Activated naive CD8-positive, alpha-beta T cell treated with anti-CD3 and anti-CD28 coated beads, Interleukin-2, amount 50 U/mL, for 16 hours (primary cell): ENCODE data around the gene FMN2.

Experiments used
- DNase-seq: peaks from one replicate; pipeline ENCODE4 v3.0.0-alpha.2; 2020; ENCODE audit warnings: low read depth, low spot score

The FMN2 gene

DNA sequence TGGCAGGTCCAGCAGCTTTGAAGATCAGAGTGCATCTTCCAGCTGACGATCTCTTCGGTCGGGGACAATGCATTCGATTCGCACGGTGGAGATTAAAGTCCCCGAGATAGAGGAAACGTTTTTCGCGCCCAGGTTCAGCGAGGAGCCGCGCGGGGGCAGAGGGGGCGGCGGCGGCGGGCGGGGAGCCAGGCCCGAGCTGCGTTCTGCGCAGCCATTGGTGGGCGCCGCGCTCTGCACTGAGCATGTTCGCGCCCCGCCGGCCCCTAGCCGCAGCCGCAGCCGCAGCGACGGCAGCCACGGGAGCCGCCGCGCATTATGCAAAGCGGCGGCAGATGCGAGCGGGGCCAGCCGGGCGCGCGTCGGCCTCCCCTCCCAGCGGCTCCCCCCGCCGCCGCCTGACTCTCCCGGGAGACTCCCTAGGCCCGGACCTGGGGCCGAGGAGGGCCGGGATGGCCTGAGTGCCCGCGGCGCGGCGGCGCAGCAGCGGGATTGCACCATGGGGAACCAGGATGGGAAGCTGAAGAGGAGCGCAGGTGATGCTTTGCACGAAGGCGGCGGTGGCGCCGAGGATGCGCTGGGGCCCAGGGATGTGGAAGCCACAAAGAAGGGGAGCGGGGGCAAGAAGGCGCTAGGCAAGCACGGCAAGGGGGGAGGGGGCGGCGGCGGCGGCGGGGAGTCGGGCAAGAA lies at the start of gene FMN2:
FMN2 (plus strand) TSS at position 270 of the 687 bp plus-strand sequence; CDS start at position 497, 227 bp downstream.
- DNase-seq: no peak

DNA sequence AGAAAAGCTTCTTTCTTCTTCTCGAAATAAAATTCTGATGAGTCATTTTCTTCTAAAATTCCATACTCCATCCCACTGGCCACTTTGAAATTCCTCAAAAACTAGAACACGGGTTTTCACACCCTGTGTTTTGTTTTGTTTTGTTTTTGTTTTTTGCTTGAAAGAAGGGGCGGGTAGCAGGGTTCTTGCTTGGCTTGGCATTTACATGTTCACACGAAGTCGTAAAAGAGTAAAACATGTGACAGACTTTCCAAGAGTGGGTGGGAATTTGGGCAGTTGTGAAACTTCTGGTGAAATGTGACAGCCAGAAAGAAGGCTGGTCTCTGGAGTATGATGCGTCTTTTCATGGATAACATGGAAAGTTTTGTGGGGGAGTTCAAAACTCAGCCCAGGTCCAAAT lies 47.1 kb upstream of the FMN2 start:
- DNase-seq: no peak

- DNase-seq: no peak
Observed at GRCh38 chr1:240046000-240046399, 45.7 kb upstream of the FMN2 start.

GRCh38 chr1:240054109-240054701 lies 37.5 kb upstream of the FMN2 start:
- no peak for DNase-seq

DNA sequence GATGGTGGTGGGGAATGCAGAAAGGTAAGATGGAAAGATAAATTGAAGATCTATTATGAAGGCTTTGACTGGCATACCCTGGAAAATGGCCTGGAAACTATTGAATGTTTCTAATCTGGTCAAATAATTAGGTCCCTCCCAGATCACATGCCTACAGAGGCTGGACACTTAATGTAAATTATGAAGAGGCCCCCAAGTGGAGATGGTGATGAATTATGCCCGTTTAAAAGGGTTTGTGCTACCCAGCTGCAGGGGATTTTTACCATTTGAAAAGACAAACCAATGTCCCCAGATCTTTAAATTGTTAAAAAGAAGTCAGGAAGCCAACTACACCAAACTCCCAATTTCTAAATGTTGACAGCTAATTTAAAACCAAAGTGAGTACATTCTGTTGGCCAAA lies 35.7 kb upstream of the FMN2 start:
- no peak for DNase-seq

- DNase-seq: no peak
Observed at GRCh38 chr1:240056350-240056749, 35.3 kb upstream of the FMN2 start.

DNA sequence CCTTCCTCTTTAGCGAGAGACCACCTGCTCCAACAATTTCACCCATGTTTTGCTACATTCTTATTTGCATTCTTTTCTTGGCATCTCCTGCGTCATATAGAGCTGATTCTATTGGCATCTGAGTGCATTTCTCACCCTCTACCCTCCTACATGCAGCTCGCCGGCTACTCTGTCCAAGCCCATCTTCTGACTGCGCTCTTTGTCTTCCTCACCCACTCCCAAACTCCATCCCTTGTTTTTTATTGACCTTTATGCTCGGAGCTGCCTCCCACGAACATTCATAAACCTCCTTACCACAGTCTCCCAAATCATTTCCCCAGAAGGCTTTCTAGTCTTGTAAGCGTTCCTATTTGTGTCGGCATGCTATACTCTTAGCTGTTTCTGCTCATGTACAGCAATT lies 33.6 kb upstream of the FMN2 start:
- no peak for DNase-seq

DNA sequence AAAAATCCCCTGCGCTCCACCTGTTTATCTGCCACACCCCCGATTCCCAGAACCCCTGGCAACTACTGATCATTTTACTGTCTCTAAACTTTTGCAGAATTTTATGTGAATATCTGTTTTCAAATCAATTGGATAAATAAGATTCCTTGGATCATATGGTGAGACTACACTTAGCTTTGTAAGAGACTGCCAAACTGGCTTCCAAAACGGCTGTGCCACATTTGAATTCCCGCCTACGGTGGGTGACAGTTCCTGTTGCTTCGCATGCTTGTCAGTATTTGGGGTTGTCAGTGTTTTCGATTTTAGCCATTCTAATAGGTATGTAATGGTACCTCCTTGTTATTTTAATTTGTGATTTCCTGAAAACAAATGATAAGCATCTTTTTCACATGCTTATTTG lies 22.7 kb upstream of the FMN2 start:
- no peak for DNase-seq

DNA sequence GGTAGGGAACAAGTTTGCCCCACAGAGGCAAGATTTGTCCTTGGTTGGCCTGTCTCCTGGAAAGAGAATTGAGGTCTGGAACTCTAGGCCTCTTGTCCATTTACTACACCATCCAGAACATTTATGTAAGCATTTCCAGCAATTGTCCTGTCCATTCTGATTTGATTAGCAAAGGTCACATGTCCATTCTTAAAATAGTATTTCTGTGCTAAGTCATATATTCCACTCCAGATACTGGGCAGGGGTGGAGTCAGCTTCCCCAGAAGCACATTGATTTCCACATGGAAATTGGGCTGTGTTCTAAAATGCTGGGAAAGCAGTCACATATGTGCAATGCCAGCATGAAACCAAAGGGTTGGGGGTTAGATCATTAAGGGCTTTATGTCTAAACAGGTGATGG lies 21.5 kb upstream of the FMN2 start:
- no peak for DNase-seq

DNA sequence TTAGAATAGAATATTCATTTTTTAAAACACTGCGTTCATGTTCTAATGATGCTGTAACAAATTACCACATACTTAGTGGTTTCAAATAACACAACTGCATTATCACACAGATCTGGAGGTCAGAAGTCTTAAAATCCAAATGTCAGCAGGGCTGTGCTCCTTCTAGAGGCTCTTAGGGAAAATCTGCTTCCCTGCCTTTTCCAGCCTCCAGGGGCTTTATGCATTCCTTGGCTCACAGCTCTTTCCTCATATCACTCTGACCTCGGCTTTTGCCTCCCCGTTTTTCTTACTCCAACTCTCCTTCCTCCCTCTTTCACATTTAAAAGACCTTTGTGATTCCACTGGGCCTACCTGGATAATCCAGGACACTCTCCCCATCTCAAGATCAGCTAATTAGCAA lies 18.6 kb upstream of the FMN2 start:
- DNase-seq: no peak

DNA sequence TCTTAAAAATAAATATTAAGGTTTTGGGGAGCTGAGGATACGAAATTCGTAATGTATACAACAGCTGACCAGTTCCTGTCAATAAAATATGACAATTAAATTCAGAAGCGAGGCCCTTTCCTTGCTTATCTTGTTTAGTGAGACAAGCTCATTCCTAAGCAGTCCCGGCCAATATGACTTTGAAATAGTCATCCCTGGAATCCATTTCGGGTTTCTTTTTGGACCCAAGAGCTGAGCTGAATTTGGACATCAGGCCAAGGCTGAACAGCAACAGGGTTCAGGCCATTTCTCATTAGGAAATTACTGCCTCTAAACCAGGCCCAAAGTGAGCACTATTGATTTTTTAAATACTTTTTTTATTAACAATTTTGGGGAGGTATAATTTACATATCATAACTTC lies 17.3 kb upstream of the FMN2 start:
- DNase-seq: no peak

GRCh38 chr1:240074908-240075307 lies 16.8 kb upstream of the FMN2 start:
- DNase-seq: no peak

- DNase-seq: no peak
Observed at GRCh38 chr1:240084337-240084736, 7.3 kb upstream of the FMN2 start.

DNA sequence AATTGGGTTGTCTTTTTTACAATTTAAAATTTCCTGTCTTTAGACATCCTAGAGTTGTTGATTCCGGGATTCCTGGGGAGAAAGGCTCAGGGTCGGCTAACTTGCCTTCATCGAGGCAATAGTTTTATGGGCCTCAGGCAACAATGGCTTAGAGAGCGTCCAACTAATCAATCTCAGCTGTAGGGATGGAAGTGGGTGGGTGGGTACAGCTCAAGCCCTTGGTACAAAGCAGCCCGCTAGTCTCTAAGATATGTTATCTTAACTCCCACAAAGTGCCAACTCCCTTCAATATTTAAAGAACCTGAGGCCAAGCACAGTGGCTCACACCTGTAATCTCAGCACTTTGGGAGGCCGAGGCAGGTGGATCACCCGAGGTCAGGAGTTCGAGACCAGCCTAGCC lies 6.9 kb upstream of the FMN2 start:
- no peak for DNase-seq

- no peak for DNase-seq
Observed at GRCh38 chr1:240086726-240087125, 5.0 kb upstream of the FMN2 start.

DNA sequence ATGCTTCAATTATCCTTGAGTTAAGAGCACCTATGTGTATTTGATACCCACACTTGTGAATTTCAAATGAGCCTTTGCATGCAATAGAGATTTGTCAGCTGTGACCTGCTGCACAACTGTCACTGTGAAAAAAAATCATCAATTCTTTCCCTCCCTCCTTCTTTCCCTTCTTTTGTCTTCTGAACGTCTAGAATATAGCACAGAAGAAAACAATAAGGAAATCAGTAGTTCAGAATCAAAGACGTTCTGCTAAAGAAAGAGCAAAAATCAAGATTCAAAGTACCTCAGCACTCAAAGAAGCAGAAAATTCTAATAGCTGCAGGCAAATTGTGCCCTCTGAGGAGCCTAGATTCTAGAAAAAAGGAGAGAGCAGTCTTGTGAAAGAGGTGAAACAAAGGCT lies 1.7 kb upstream of the FMN2 start:
- DNase-seq: no peak

DNA sequence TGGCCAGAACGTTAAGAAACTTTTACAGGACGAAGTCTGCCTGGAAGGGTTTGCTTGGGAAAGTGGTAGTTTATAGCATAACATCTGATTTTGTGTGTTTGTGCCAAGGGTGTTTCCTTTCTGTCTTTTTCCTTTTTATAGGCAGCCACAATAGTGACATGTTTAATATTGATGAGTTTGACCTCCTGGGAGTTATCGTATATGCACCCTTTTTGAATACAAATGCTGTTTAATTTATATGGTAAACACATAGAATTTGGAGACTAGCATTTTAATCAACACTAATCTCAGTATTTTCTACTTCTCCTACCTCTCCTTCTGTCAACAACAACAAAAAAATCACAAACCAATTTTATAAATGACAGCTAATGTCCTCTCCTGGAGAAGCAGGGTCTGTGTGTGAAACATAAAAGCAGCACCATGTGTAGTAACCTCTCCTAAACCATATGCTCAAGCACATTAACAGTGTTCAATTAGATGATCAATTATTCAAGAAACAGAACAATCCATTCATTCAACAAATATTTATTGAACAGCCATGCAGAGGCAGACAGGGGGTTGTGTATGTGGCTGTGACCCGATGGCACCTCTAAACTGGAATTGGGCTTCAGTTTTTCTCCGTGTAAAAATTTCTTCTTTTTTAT lies 604 bp upstream of the FMN2 start:
- DNase-seq: no peak

DNA sequence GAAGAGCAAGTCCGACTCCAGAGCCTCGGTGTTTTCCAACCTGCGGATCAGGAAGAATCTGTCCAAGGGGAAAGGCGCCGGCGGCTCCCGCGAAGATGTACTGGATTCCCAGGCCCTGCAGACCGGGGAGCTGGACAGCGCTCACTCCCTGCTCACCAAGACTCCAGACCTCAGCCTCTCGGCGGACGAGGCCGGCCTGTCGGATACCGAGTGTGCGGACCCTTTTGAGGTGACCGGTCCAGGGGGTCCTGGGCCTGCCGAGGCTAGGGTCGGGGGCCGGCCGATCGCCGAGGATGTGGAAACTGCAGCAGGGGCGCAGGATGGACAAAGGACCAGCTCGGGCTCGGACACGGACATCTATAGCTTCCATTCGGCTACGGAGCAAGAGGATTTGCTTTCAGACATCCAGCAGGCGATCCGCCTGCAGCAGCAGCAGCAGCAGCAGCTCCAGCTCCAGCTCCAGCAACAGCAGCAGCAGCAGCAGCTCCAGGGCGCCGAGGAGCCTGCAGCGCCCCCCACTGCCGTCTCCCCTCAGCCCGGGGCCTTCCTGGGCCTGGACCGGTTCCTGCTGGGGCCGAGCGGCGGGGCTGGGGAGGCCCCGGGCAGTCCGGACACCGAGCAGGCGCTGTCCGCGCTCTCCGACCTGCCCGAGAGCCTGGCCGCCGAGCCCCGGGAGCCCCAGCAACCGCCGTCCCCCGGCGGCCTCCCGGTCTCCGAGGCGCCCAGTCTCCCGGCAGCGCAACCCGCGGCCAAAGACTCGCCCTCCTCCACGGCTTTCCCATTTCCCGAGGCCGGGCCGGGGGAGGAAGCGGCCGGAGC lies 827 bp downstream of the FMN2 start:
- no peak for DNase-seq

- no peak for DNase-seq
Observed at GRCh38 chr1:240093120-240093961, 1.7 kb downstream of the FMN2 start.

DNA sequence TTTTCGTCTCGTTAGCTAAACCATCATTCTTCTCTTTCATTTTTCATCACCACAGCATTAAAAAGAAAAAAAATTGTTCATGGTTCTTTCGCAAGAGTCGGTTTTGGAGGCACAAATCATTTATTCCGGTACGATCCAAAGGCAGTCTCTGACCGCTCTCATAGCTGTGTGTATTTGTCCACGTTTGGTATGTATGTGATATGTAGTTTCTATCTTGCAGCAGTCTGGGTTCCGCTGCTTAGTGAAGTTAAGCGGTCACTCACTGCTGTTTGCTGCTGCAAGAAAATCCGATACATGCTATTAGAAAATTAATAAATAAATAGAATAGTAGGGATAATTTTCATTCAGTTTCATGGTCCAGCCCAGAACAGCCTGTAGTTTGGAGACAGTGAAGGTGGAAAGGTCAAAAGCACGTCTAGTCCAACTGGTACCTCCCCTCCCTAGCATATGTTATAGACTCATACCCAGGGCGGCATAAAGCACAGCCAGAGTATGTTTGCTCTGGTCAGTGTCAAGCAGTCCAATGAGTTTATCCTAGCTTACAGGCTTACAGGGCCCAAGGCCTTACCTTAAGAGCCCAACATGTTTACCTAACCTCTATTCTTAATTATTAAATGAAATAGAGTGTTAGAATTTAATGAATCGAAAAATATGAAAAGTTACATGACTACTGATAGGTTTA lies 2.5 kb downstream of the FMN2 start:
- no peak for DNase-seq

DNA sequence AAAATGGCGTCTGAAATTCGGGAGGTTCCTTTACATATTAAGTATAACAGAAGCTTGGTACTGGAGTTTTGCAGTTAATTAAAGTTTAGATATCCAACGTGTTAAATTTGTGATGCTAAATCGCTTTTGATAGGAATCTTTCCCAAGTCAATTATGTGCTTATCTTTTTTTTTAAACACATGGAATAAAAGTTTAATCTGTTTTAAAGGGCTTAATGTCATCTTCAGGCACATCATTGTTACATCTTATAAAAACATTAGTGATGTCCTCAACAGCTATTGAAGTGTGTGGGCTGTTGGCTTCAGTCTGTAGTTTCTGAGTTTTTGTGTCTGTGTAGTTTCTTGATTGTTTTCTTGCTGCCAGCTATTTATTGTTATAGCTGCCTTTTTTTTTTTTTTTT lies 5.3 kb downstream of the FMN2 start:
- DNase-seq: no peak
